Germinal center (tissue), 1 donor: ENCODE data around the gene TPSB2.

ENCODE experiments used
- DNase-seq: peaks from one replicate; pipeline ENCODE4 v3.0.0; 2012; ENCODE audit warnings: mixed read lengths, low spot score

Gene TPSB2

GRCh38 chr16:1218930-1219611 is 10.9 kb downstream of the TPSB2 start:
- DNase-seq = no peak

GRCh38 chr16:1218061-1218929 is 11.7 kb downstream of the TPSB2 start:
- DNase-seq = no peak

- no peak for DNase-seq
Observed at GRCh38 chr16:1217526-1217925, 12.5 kb downstream of the TPSB2 start.

- DNase-seq = no peak
Observed at GRCh38 chr16:1216681-1217400, 13.1 kb downstream of the TPSB2 start.

- DNase-seq = no peak
Observed at GRCh38 chr16:1216296-1216619, 13.7 kb downstream of the TPSB2 start.

- DNase-seq = no peak
Observed at GRCh38 chr16:1215574-1216295, 14.2 kb downstream of the TPSB2 start.

GRCh38 chr16:1214719-1215118 is 15.3 kb downstream of the TPSB2 start:
- no peak for DNase-seq

GRCh38 chr16:1213796-1214372 is 16.1 kb downstream of the TPSB2 start:
- no peak for DNase-seq

GRCh38 chr16:1213231-1213630 is 16.8 kb downstream of the TPSB2 start:
- DNase-seq = no peak

- no peak for DNase-seq
Observed at GRCh38 chr16:1212616-1213194, 17.3 kb downstream of the TPSB2 start.

GRCh38 chr16:1211451-1212268 is 18.3 kb downstream of the TPSB2 start:
- no peak for DNase-seq

GRCh38 chr16:1210461-1210860 is 19.5 kb downstream of the TPSB2 start:
- no peak for DNase-seq

GRCh38 chr16:1209081-1209480 is 20.9 kb downstream of the TPSB2 start:
- DNase-seq = no peak

GRCh38 chr16:1208239-1208830 is 21.6 kb downstream of the TPSB2 start:
- no peak for DNase-seq

- no peak for DNase-seq
Observed at GRCh38 chr16:1206786-1207185, 23.2 kb downstream of the TPSB2 start.

GRCh38 chr16:1206326-1206725 is 23.7 kb downstream of the TPSB2 start:
- no peak for DNase-seq

- no peak for DNase-seq
Observed at GRCh38 chr16:1204933-1205332, 25.1 kb downstream of the TPSB2 start.

GRCh38 chr16:1202274-1202673 is 27.7 kb downstream of the TPSB2 start:
- DNase-seq = no peak

- no peak for DNase-seq
Observed at GRCh38 chr16:1201444-1201843, 28.5 kb downstream of the TPSB2 start.

GRCh38 chr16:1200014-1200627 is 29.9 kb downstream of the TPSB2 start:
- no peak for DNase-seq
